HG02943 (cell line): ENCODE measurements around the gene HMGCL.
"Not testable (repeated sequence)": the region's sequence is repeated elsewhere in the genome, so short reads cannot be mapped to it uniquely, and the experiment has no call there.

Experiments
- ATAC-seq: cut with Tn5 transposase; IDR thresholded peaks from one replicate; pipeline ENCODE4 v1.9.1; 2021; ENCODE audit warnings: mild to moderate bottlenecking, low read depth, moderate library complexity; ENCODE audit not compliant: unreplicated experiment

The HMGCL gene

DNA sequence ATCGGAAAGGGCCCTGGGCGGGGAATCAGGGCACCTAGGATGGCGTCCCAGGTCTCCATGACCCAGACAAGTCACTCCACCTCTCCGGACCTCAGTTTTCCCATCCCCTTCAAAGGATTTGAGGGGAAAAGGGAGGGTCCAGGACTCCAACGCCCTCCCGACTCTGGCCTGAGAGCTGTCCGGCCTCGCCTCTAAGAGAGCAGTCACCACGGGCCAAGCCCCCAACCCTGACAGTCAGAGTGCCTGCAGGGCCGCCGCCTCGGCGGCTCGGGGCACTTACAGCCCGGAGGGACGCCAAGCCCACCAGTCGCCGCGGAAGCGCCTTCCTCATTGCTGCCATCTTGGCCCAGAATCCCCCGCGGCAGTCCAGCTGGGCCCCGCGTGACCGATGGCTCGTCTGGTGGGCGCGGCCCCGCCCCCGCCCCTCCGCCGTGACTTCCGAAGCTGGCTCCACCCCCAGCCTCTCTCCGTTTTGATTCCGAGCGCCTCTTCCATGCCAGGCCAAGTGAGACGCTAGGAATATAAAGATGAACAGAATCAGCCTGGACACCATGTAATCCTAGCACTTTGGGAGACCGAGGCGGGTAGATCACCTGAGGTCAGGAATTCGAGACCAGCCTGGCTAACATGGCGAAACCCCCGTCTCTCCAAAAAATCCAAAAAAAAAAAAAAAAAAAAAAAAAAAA is at the start of gene HMGCL:
HMGCL (minus strand) TSS at position 354 of the 686 bp plus-strand sequence; CDS start at position 340, 14 bp downstream.
- peak; percentile 69 for ATAC-seq

DNA sequence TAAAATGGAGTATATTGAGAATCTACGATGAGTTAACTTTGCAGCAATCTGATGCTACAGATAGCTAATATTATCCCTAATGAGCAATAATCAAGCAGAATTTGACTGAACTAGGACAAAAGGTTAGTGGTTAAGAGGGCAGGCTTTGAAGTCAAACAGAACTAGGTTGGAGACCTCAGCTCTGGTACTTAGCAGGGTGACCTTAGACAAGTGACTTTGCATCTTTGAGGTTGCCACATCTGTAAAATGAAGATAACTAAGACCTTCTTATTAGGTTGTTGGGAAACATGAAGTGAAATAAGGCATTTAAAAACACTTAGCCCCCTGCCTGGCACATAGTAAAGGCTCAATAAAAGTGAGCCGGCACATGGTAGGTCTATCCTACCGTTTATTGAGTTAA is 47.2 kb upstream of the HMGCL start:
- no peak for ATAC-seq

- no peak for ATAC-seq
Observed at GRCh38 chr1:23869051-23869450, 43.8 kb upstream of the HMGCL start.

DNA sequence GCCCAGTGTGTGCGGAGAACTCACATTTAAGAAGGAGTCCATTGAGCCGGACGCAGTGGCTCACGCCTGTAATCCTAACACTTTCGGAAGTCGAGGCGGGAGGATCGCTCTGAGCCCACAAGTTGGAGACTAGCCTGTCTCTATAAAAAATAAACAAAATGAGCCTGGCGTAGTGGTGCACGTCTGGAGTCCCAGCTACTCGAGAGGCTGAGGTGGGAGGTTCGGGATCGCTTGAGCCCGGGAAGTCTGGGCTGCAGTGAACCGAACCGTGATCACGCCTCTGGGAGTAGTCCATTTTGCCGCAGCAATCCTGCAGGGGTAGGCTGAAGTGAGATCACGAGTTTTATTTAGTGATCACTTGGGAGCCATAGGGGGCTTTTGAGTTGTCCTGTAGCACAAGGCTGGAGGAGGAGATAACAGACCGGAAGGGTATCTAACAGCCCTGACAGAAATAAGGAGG is 43.4 kb upstream of the HMGCL start:
- ATAC-seq = peak; percentile 8

DNA sequence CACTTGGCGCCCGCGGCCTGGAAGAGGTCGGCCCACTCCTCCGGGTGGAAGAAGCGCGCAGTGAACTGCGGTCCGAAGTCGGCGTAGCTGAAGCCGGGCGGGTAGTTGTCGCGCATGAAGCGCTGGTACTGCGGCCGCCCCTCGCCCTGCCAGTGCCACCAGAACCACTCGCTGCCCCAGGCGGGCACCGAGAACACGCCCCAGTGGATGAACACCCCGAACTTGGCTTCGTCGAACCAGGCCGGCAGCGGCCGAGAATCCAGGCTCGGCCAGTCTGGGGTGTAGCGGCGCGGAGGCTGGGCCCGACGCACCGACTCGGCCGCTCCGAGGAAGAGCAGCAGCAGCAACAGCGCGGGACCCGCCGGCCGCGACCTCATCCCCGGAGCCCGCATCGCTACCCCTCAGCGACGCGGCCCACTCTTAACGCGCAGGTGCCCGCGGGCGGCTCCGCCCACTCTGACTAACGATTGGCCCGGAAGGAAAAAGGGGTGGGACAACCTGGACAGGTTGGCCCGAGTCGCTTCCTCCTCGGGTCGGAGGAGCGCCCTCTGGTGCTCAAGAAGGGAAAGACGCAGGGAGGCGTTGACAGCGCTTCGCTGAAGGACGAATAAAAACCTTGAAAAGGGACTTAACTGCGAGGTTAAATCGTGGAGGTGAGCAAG is 42.8 kb upstream of the HMGCL start, which contains the start of gene FUCA1:
FUCA1 (minus strand) TSS at position 396 of the 662 bp plus-strand sequence; CDS start at position 392, 4 bp downstream.
- peak; percentile 66 for ATAC-seq

DNA sequence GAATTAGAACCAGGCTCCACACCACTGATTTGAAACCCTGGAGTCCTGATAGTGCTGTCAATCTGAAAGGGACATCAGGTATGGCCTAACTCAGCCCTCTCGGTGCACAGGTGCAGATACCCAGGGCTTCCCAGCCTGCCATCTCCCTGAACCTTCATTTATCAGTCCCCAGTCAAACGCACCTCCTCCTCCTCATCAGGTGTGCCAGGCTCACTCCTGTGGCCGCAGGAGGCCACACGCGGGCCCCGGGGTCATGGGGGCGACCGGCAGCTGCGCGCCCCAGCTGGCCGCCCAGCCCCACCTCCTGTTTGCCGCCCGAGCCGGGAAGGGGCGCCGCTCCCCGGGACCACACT is 42.3 kb upstream of the HMGCL start:
- peak; percentile 10 for ATAC-seq

DNA sequence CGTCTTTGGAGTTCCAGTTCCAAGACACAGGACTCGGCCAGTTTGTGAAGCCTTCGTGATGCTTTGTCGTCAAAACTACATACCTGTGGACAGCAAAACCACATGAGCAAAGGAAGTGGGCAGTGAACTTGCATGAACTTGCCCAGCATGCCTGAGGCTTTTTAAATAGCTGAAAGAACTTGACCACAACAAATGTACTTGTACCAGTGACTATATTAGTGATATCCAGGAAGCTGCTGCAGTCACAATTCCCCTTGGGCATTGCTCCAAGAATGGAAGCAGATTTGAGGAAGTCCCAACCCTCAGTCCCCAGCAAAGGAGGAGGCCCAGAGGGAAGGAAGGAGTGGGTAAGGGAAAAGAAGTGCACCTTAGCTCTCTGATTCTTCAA is 40.3 kb upstream of the HMGCL start:
- ATAC-seq = no peak

GRCh38 chr1:23864801-23865542 is 39.7 kb upstream of the HMGCL start:
- no peak for ATAC-seq

GRCh38 chr1:23862640-23863039 is 37.4 kb upstream of the HMGCL start:
- no peak for ATAC-seq

DNA sequence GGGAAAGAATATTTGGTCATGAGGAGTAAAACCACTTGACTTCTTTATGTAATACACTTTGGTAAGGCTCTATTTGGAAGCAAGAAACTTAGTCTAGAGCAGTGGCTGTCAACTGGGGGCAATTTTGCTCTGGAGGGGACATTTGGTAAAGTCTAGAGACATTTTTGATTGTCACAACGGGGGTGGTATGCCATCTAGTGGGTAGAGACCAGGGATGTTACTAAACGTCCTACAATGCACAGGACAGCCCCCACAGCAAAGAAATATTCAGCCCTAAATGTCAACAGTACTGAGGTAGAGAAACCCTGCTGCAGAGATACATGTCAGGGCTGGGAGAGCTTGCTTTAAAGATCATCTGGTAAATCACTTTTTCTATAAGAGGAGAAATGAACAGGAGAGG is 29.3 kb upstream of the HMGCL start:
- ATAC-seq = no peak

DNA sequence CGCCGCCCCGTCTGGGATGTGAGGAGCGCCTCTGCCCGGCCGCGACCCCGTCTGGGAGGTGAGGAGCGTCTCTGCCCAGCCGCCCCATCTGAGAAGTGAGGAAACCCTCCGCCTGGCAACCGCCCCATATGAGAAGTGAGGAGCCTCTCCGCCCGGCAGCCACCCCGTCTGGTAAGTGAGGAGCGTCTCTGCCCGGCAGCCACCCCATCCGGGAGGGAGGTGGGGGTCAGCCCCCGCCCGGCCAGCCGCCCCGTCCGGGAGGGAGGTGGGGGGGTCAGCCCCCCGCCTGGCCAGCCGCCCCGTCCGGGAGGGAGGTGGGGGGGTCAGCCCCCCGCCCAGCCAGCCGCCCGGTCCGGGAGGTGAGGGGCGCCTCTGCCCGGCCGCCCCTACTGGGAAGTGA is 27.9 kb upstream of the HMGCL start:
- ATAC-seq = not testable (repeated sequence)

- not testable (repeated sequence) for ATAC-seq
Observed at GRCh38 chr1:23851406-23851805, 26.2 kb upstream of the HMGCL start.

GRCh38 chr1:23848673-23849616 is 23.7 kb upstream of the HMGCL start:
- no peak for ATAC-seq

- ATAC-seq = not testable (repeated sequence)
Observed at GRCh38 chr1:23847482-23848095, 22.4 kb upstream of the HMGCL start.

DNA sequence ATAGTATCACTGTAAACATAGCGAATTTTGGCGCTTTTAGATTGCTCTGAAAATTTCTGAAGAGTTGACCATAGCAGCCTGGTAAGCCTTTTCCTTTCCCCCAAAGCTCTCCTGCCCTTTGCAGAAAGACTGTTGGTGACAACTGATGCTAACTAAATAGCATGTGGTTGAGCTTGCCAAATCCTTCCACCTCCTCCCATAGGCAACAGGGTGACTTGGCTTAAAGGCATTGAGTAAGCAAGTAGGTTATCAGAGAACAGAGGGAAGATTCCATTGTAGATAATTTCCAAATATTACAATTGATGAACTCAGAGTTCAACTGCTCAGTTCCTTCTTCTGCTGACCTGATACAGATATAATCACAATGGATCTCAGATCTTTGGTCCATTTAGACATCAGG is 19.9 kb upstream of the HMGCL start:
- ATAC-seq = no peak

GRCh38 chr1:23843644-23844043 is 18.4 kb upstream of the HMGCL start:
- ATAC-seq = no peak

GRCh38 chr1:23838401-23838866 is 13.2 kb upstream of the HMGCL start:
- ATAC-seq = no peak

- no peak for ATAC-seq
Observed at GRCh38 chr1:23837908-23838307, 12.7 kb upstream of the HMGCL start.

DNA sequence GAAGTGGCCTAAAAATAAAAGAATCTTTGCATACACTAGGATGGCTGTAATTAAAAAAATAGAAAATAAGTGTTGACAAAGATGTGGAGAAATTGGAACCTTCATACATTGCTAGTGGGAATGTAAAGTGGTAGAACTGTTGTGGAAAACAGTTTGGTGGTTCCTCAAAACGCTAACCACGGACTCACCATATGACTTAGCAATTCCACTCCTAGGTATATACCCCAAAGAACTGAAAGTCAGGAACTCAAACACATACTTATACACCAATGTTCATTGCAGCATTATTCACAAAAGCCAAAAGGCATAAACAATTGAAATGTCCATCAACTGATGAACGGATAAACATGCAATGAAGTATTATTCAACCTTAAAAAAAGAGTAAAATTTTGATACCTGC is 10.8 kb upstream of the HMGCL start:
- no peak for ATAC-seq

- not testable (repeated sequence) for ATAC-seq
Observed at GRCh38 chr1:23834156-23834555, 8.9 kb upstream of the HMGCL start.
